ENCODE results near the gene ANKRD6. TPM values are rescaled to one million over a fixed set of nuclear protein-coding genes. Genes with fewer than 3 reads are reported as not detected.

The ANKRD6 gene
- total RNA-seq, 2 experiments from 2014 or later = 1.7 to 4.5 TPM

GRCh38 chr6:89574910-89575561 is 142.1 kb downstream of the ANKRD6 start:
- Mint-ChIP-seq H3K4me3 (no peak overlapping the region), H3K9me3 (ENCODE audit: low read depth) (no peaks in the 10 kb centered on the region), H3K27me3 (peaks cover 3% of the 10 kb centered on the region), H3K27ac (no peak overlapping the region), H3K36me3 (peaks cover 1% of the 10 kb centered on the region), H3K4me1 (peaks cover 15% of the 10 kb centered on the region)
- CTCF ChIA-PET = no interaction called here
- ATAC-seq (no peak), DNase-seq (no peak)

GRCh38 chr6:89575562-89575960 is 142.6 kb downstream of the ANKRD6 start:
- no peak overlapping the region for H3K4me3 Mint-ChIP-seq
- no peaks in the 10 kb centered on the region for H3K9me3 Mint-ChIP-seq (ENCODE audit: low read depth)
- H3K27me3 Mint-ChIP-seq = peaks cover 3% of the 10 kb centered on the region
- H3K4me1 Mint-ChIP-seq = peaks cover 12% of the 10 kb centered on the region
- DNase-seq (no peak), ATAC-seq (no peak)
- no peak overlapping the region for H3K27ac Mint-ChIP-seq
- H3K36me3 Mint-ChIP-seq = no peaks in the 10 kb centered on the region
- CTCF ChIA-PET = no interaction called here

GRCh38 chr6:89580997-89581666 is 148.2 kb downstream of the ANKRD6 start:
- peaks cover 2% of the 10 kb centered on the region for H3K4me1 Mint-ChIP-seq
- ATAC-seq = no peak
- H3K9me3 Mint-ChIP-seq (ENCODE audit: low read depth) = no peaks in the 10 kb centered on the region
- DNase-seq = no peak
- CTCF ChIA-PET = interaction anchor here (1.3 kb wide), 1 partner anchor 19 kb away, joined by 3 read pairs; no protein-coding TSS in a partner anchor
- no peaks in the 10 kb centered on the region for H3K36me3 Mint-ChIP-seq
- no peaks in the 10 kb centered on the region for H3K27me3 Mint-ChIP-seq
- H3K4me3 Mint-ChIP-seq = no peak overlapping the region
- H3K27ac Mint-ChIP-seq = no peak overlapping the region

DNA sequence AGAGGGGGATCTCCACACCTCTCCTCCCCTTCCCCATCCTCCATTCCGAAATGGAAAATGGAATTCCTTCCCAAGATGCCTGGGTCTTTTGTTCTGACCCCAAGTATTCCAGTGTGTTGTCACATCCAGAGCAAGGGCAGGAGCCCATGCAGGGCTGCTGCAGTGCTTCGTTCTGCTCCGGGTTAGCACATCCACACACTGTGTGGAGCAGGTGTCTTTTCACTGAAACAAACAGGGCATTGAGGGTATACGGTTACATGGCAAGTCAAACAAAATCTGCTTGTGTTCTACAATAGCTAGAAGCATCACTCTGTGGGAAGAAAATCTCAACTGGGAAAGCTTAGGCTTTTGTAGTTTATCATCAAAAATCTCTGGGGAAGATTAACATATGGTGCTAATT is 148.7 kb downstream of the ANKRD6 start:
- CTCF ChIA-PET = interaction anchor here (1.3 kb wide), 1 partner anchor 19 kb away, joined by 3 read pairs; no protein-coding TSS in a partner anchor
- H3K27ac Mint-ChIP-seq = no peak overlapping the region
- H3K4me1 Mint-ChIP-seq = peaks cover 2% of the 10 kb centered on the region
- no peak for ATAC-seq
- no peaks in the 10 kb centered on the region for H3K36me3 Mint-ChIP-seq
- no peaks in the 10 kb centered on the region for H3K9me3 Mint-ChIP-seq (ENCODE audit: low read depth)
- no peak for DNase-seq
- no peak overlapping the region for H3K4me3 Mint-ChIP-seq
- H3K27me3 Mint-ChIP-seq = no peaks in the 10 kb centered on the region

DNA sequence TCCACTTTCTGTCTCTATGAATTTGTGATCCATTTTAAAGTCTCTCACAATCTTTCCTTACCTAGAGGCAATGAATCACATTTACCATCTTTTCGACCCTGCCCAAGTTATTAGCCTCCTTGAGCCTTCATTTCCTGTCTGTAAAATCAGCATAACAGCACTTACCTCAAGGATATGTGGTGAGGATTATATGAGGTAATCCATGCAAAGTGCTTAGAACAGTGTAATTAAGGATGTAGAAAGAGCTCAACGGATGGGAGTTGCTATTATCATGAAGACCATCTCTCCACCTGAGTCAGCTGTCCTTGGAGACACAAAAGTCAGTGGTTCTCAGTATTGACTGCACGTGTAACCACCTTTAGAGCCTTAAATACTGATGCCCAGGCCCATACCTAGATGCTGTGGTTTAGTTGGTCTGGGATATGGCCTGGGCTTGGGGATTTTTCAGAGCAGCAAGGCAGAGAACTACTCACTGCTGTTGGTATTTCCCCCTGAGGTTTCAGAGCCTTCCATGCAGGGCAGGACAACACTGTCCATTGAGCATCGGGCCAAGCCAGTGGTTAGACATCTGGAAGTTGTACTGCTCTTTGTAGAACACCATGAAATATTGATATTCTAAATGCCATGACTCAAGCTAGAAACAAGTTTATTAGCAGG is 149.8 kb downstream of the ANKRD6 start:
- no peak overlapping the region for H3K27ac Mint-ChIP-seq
- ATAC-seq (no peak), DNase-seq (no peak)
- peaks cover 2% of the 10 kb centered on the region for H3K4me1 Mint-ChIP-seq
- no peaks in the 10 kb centered on the region for H3K27me3 Mint-ChIP-seq
- no peak overlapping the region for H3K4me3 Mint-ChIP-seq
- no peaks in the 10 kb centered on the region for H3K36me3 Mint-ChIP-seq
- CTCF ChIA-PET = no interaction called here
- H3K9me3 Mint-ChIP-seq (ENCODE audit: low read depth) = no peaks in the 10 kb centered on the region

GRCh38 chr6:89583559-89583958 is 150.6 kb downstream of the ANKRD6 start:
- Mint-ChIP-seq H3K4me1 (peaks cover 2% of the 10 kb centered on the region), H3K9me3 (ENCODE audit: low read depth) (no peaks in the 10 kb centered on the region), H3K36me3 (no peaks in the 10 kb centered on the region), H3K4me3 (no peak overlapping the region), H3K27me3 (no peaks in the 10 kb centered on the region), H3K27ac (no peak overlapping the region)
- CTCF ChIA-PET = no interaction called here
- DNase-seq = no peak
- ATAC-seq = no peak

- CTCF ChIA-PET = no interaction called here
- Mint-ChIP-seq H3K27me3 (no peaks in the 10 kb centered on the region), H3K4me3 (no peak overlapping the region), H3K4me1 (peaks cover 2% of the 10 kb centered on the region), H3K36me3 (no peaks in the 10 kb centered on the region), H3K9me3 (ENCODE audit: low read depth) (no peaks in the 10 kb centered on the region), H3K27ac (no peak overlapping the region)
- ATAC-seq = no peak
- no peak for DNase-seq
These were observed 151.6 kb downstream of the ANKRD6 start for GRCh38 chr6:89584539-89584938.

DNA sequence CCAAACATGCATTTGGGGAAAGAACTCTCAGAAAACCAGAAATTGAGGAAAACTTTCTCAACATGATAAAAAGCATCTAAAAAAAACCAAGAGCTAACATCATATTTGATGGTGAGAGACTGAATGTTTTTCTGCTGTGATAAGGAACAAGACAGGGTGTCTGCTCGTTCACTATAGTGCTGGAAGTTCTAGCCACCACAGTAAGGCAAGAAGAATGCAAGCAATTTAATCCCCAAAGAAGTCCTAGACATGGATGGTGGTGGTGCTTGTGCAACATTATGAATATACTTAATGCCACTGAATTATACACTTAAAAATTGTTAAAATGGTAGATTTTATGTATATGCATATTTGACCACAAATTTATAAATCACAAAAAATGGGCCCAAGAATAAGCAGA is 152.2 kb downstream of the ANKRD6 start:
- H3K4me1 Mint-ChIP-seq = peaks cover 2% of the 10 kb centered on the region
- no peaks in the 10 kb centered on the region for H3K36me3 Mint-ChIP-seq
- no peak for DNase-seq
- ATAC-seq = no peak
- no peaks in the 10 kb centered on the region for H3K27me3 Mint-ChIP-seq
- no peak overlapping the region for H3K4me3 Mint-ChIP-seq
- CTCF ChIA-PET = no interaction called here
- H3K27ac Mint-ChIP-seq = no peak overlapping the region
- no peaks in the 10 kb centered on the region for H3K9me3 Mint-ChIP-seq (ENCODE audit: low read depth)

- DNase-seq (no peak), ATAC-seq (no peak)
- Mint-ChIP-seq H3K9me3 (ENCODE audit: low read depth) (no peaks in the 10 kb centered on the region), H3K4me1 (no peaks in the 10 kb centered on the region), H3K36me3 (peaks cover 1% of the 10 kb centered on the region), H3K4me3 (no peak overlapping the region), H3K27ac (no peak overlapping the region), H3K27me3 (no peaks in the 10 kb centered on the region)
- CTCF ChIA-PET = no interaction called here
These were observed 156.5 kb downstream of the ANKRD6 start for GRCh38 chr6:89589297-89590025.

GRCh38 chr6:89590133-89590532 is 157.2 kb downstream of the ANKRD6 start:
- CTCF ChIA-PET = no interaction called here
- no peak overlapping the region for H3K27ac Mint-ChIP-seq
- no peak overlapping the region for H3K4me3 Mint-ChIP-seq
- no peaks in the 10 kb centered on the region for H3K9me3 Mint-ChIP-seq (ENCODE audit: low read depth)
- DNase-seq (no peak), ATAC-seq (no peak)
- H3K36me3 Mint-ChIP-seq = peaks cover 1% of the 10 kb centered on the region
- no peaks in the 10 kb centered on the region for H3K4me1 Mint-ChIP-seq
- H3K27me3 Mint-ChIP-seq = no peaks in the 10 kb centered on the region

GRCh38 chr6:89591745-89592144 is 158.8 kb downstream of the ANKRD6 start:
- DNase-seq (no peak), ATAC-seq (no peak)
- Mint-ChIP-seq H3K27me3 (no peaks in the 10 kb centered on the region), H3K36me3 (peaks cover 5% of the 10 kb centered on the region), H3K9me3 (ENCODE audit: low read depth) (no peaks in the 10 kb centered on the region), H3K4me1 (peaks cover 15% of the 10 kb centered on the region), H3K4me3 (no peak overlapping the region), H3K27ac (no peak overlapping the region)
- CTCF ChIA-PET = no interaction called here

- DNase-seq (peak; percentile 53), ATAC-seq (peak; percentile 65)
- no peaks in the 10 kb centered on the region for H3K27me3 Mint-ChIP-seq
- no peak overlapping the region for H3K4me3 Mint-ChIP-seq
- peak overlapping the region; percentile 80 for H3K27ac Mint-ChIP-seq
- H3K9me3 Mint-ChIP-seq (ENCODE audit: low read depth) = no peaks in the 10 kb centered on the region
- H3K4me1 Mint-ChIP-seq = peaks cover 40% of the 10 kb centered on the region
- H3K36me3 Mint-ChIP-seq = peaks cover 7% of the 10 kb centered on the region
- CTCF ChIA-PET = interaction anchor here (1.3 to 1.7 kb wide), 2 partner anchors 13 to 164 kb away, joined by 7 to 9 read pairs; no protein-coding TSS in a partner anchor
These were observed 163.1 kb downstream of the ANKRD6 start for GRCh38 chr6:89596056-89596455.

- Mint-ChIP-seq H3K27me3 (no peaks in the 10 kb centered on the region), H3K4me3 (no peak overlapping the region), H3K9me3 (ENCODE audit: low read depth) (no peaks in the 10 kb centered on the region), H3K4me1 (peaks cover 40% of the 10 kb centered on the region), H3K36me3 (peaks cover 7% of the 10 kb centered on the region), H3K27ac (peak overlapping the region; percentile 80)
- CTCF ChIA-PET = interaction anchor here (1.3 to 1.7 kb wide), 2 partner anchors 13 to 164 kb away, joined by 7 to 9 read pairs; no protein-coding TSS in a partner anchor
- peak; percentile 34 for ATAC-seq
- DNase-seq = no peak
These were observed 163.5 kb downstream of the ANKRD6 start for GRCh38 chr6:89596484-89596883.
